Stimulated activated CD4-positive, alpha-beta T cell treated with anti-CD3 and anti-CD28 coated beads, Interleukin-15, amount 100 ng/mL, for 48 hours (primary cell): ENCODE measurements around the gene VASN.

Experiments
- DNase-seq, 2 donors: peaks; one replicate each; pipeline ENCODE4 v3.0.0-alpha.2; 2020; ENCODE audit warnings: low read depth in 2 of 2

The VASN gene

DNA sequence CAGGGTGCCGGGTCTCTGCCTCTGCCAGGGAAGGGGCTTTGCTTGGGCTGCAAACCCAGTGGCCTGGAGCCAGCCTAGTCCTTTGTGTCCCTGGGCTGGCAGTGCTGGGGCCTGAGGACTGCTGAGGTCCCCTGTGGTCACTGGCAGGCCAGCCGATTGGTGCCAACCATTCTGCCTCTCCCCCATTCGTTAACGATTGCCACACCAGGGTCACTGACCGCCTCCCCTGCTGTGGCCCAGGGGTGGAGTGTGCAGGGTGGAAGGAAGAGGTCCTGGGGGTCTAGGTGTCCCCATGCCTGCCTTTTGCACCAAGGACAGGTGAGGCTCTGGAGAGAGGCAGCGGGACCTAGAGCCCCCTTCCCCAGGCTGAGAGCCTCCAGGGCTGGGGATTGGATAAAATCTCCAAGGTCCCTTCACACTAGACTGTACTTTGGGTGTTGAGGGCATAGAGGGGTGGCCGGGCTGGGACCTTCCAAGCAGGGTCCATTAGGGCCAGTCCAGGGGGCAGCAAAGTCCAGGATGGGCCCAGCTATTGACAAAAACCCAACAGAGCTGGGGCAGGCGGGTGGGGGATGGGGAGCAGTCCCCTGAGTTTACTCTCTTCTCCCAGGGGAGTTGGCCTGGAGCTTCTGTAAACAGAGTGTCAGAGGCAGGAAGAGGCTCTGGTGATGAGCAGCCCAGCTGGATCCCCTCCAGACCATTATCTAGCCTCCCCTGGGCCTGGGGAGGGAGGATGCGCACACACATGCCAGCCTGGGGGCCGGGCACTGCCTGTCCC lies 1.1 kb downstream of the VASN start:
- no peak for DNase-seq

DNA sequence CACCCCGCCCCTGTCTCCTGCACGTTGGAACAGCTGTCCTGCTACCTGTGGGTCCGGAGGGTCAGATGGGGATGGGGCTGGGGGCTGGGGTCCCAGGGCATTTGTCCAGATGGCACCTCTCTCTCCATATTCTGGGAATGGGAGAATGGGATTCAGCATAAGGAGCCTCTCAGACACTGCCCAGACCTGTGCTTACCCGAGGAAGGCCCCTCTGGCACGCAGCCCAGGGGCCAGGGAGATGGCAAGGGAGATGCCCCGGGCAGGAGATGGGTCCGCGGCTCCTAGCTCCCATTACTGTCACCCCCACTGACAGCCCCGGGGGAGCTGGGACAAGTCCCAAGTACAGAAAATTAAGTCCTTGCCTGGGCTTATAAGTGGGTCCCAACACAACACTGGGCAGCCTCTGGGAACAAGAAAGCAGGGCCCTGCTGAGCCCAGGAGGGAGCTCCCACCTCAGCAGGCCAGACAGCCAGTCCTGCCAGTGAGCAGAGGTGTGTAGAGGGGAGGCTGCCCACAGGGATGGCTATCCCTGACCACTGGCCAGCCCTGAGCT lies 1.8 kb downstream of the VASN start:
- DNase-seq = no peak

DNA sequence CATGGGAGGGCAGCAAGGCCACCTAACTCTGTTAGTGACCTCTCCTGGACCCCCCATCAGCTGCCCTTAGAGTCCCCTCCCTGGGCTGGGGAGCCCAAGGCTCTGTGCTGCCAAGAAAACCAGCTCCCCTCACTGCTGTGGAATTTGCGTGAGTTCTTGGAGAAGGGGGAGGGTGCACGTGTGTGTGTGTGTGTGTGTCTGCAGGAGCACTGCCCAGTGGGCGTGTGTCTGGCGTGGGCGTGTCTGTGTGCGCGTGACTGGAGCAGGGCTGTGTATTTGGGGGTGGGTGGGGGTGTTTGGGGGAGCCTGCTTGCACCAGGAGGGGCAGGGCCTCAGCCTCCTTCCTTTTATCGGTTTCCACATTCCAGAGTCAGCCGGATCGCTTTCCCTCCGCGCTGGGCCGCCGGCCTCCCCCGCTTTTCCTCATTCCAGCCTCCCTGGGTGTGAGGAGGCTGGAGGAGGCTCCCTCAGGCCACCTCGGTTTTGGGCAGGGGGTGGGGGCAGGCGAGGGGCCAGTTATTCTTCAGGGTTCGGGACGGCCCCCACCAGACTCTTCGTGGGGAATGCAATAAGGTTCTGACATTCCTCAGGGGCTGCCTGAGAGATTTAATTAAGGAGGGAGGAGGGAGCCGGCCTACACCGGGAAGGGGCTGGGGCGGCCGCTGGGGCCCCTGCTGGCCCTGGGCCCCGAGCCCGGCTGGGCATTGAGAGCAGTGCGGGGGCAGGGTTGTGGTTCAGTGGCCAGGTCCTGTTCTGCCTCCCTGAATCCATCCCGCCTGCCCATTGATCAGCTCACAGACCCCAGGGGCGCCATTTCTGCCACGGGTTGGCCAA lies 2.5 kb downstream of the VASN start:
- DNase-seq = no peak

DNA sequence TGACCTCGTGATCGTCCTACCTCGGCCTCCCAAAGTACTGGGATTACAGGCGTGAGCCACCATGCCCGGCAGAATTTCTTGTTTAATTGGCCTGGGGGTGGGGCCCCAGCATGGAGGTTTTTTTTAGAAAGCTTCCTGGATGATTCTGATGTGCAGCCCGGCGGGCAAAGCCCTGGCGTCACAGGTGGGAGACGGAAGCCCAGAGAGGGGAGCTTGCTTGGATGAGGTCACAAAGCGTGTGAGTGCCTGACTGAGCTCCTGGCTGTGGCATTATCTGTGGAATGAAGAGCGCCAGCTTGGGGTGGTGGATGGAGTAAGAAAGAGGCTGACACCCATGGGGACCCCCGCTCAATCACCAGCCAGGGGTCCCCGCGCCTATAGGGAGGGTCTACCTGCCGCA lies 4.1 kb downstream of the VASN start:
- no peak for DNase-seq

DNA sequence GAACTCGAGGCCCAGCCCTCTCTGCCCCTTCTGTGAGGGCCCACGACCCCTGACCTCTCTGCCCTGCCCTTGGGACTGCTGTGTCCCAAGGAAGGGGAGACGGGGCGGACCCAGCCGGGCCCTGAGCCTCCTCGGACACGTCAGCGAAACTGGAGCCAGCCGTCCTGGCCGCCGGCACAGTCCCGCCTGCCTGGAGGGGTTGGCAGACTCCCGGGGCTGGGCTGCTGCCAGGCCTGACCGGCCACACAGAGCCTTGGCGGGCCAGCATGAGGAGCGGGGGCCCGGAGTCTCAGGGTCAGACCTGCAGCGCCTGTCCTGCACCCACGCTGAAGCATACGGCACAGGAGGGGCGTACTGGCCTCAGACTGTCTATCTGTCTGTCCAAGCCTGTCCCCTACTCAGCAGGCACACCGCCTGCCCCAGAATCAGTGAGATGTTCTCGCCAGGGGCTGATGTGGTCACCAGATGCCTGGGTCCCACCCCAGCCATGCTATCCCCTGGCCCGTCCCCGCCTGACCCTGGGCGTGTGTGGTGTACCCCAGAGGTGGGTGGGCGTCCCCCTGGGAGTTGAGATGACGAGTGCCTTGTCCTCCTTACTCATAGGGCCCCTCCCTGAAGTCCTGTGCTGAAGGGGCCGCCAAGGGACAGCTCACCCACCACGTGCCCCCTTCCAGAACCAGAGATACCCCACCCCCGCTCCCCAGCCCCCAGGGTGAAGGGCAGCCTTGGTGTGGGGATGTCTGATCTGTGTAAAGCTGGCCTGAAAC lies 4.7 kb downstream of the VASN start:
- no peak for DNase-seq

DNA sequence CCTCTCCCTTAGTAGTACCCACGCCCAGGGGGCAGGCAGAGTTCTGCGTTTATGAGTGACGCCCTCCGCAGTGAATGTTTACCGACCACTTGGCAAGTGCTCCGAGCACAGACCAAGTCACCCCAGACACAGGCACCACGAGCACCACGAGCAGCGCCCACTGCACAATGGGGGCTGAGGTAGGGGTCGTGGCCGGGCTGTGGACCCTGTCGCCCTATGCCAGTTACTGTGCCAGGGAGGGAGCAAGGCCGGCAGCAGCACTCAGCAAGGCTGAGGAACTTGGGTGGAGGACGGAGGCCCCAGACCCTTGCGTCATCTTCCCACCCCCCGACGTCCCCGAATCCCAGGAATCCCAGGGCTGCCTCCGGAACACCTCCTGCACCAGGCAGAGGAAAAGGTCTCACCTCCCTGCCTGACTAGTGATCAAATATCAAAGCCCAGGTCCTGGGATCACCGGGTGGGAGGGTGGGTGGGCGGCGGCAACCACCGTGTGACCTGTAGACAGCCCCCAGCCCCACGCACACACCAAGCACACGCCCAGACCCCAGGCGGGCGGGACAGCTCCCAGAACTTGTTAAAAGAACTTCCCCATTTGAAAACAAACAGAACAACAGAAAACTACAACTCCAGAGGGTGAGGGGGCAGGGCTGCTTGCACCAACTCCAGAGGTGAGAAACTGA lies 5.4 kb downstream of the VASN start:
- DNase-seq = no peak

DNA sequence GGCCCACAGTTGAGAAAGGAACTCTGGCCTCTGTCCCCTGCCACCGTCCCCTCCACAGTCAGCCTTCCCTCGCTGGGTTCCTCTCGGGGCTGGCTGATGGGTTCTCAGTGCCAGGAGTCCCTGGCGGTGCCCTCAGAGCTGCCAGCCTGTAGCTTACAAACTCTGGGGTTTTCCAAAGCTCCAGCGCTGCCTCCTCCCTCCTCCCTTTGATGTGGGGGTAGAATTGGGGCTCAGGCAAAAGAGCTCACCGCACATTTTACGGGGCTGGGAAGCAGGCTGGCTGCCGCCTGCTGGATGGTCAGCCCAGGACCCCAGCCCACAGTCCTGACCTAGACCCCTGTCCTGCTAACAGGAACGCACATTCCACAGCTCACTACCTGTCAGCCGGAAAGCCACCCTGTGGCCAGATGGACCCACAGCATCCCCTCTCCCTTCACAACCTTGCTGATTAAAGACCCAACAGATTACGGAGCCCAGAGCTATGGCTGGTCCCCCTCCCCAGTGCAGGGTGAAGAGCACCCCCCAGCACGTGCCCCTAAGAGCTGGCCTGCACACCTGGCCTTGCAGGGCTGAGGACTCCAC lies 6.0 kb downstream of the VASN start:
- DNase-seq = no peak

DNA sequence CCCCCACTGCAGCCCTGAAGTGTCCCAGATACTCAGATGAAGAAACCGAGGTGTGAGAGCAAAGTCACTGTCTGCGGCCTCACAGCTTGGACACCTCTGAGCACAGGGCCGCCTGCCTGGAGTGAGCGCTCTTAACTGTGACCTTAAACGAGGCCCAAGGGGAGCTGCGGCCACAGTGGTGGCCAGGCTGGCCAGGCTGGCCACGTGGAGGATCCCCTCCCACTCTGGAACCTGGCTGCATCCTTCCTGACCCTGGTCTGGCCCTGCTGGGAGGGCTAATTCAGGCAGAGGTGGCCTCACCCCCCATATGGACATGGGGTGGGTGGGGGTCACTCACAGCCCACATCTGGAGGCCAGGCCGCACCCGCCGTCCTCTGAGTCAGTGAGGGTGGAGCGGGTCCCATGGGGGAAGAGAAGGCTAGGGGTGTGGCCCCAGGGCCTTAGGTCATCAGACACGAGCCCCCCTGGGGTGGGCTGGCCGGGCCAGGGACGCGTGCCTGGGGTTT lies 6.6 kb downstream of the VASN start:
- no peak for DNase-seq

DNA sequence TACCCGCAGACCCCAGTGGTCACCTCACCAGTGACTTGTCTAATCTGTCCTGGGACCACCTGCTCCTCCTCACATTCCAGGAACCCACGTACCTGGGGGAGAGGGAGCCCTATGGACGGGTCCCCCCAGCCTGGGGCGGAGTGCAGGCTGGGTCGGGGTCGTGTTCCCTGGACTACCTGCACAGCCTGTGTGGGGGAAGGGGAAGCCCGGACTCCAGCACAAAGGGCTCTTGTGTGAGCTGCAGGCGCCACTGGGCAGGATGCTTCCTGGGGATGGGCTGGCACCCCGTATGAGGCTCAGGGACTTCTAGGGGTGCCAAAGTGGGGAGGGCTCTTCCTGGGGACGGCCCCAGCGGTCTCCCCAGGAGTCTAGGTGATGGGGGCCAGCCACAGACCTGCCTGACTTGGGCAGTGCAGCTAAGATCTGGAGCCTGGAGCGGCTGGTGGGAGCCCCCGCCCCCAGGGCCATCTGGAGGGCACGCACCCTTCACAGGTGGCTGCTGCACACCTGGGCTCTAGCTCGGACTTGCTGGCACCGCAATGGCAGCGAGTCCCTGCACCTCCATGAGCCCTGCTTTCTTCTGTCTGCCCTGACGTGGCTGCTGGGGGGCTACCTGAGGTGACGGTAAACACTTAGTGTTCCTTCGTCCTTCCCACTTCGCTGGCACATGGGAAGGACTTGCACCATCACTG lies 7.5 kb downstream of the VASN start:
- DNase-seq = no peak

DNA sequence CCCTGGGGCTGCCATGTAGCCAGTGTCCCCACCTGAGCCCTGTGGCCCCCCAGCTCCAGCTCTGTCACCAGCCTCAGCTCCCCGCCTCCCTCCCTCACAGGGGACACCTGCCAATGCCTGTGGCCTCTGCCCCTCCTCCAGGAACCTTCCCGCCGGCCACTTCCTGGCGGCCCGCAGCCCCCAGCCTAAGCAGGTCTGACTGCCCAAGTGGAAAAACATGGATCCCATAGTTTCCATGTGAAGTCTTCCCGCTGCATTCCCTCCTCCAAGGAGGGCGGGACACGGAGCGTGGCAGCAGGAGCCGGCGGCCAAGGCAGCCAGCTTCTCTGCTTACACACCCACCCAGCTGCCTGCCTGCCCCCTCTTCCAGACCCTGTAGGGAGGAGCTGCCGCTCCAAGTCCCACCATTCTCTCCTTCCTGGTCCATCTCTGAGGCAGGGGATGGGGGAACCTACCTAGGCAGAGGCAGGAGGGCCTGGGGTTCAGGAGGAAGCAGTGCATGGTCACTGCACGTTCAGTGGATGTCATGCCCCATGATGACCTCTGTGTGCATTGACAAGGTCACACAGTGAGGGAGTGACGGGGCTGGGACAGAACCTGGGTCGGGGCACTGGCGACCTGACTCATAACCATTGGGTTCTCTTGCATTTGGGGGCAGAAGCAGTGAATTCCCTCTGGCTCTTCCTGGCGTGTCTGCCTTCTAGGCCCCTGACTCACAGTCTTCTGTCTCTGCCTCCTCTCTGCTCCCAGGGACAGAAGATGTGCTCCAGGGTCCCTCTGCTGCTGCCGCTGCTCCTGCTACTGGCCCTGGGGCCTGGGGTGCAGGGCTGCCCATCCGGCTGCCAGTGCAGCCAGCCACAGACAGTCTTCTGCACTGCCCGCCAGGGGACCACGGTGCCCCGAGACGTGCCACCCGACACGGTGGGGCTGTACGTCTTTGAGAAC lies 8.7 kb downstream of the VASN start:
- no peak for DNase-seq

DNA sequence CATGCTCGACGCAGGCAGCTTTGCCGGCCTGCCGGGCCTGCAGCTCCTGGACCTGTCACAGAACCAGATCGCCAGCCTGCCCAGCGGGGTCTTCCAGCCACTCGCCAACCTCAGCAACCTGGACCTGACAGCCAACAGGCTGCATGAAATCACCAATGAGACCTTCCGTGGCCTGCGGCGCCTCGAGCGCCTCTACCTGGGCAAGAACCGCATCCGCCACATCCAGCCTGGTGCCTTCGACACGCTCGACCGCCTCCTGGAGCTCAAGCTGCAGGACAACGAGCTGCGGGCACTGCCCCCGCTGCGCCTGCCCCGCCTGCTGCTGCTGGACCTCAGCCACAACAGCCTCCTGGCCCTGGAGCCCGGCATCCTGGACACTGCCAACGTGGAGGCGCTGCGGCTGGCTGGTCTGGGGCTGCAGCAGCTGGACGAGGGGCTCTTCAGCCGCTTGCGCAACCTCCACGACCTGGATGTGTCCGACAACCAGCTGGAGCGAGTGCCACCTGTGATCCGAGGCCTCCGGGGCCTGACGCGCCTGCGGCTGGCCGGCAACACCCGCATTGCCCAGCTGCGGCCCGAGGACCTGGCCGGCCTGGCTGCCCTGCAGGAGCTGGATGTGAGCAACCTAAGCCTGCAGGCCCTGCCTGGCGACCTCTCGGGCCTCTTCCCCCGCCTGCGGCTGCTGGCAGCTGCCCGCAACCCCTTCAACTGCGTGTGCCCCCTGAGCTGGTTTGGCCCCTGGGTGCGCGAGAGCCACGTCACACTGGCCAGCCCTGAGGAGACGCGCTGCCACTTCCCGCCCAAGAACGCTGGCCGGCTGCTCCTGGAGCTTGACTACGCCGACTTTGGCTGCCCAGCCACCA lies 9.7 kb downstream of the VASN start:
- DNase-seq = no peak

DNA sequence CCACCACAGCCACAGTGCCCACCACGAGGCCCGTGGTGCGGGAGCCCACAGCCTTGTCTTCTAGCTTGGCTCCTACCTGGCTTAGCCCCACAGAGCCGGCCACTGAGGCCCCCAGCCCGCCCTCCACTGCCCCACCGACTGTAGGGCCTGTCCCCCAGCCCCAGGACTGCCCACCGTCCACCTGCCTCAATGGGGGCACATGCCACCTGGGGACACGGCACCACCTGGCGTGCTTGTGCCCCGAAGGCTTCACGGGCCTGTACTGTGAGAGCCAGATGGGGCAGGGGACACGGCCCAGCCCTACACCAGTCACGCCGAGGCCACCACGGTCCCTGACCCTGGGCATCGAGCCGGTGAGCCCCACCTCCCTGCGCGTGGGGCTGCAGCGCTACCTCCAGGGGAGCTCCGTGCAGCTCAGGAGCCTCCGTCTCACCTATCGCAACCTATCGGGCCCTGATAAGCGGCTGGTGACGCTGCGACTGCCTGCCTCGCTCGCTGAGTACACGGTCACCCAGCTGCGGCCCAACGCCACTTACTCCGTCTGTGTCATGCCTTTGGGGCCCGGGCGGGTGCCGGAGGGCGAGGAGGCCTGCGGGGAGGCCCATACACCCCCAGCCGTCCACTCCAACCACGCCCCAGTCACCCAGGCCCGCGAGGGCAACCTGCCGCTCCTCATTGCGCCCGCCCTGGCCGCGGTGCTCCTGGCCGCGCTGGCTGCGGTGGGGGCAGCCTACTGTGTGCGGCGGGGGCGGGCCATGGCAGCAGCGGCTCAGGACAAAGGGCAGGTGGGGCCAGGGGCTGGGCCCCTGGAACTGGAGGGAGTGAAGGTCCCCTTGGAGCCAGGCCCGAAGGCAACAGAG lies 10.5 kb downstream of the VASN start:
- no peak for DNase-seq

DNA sequence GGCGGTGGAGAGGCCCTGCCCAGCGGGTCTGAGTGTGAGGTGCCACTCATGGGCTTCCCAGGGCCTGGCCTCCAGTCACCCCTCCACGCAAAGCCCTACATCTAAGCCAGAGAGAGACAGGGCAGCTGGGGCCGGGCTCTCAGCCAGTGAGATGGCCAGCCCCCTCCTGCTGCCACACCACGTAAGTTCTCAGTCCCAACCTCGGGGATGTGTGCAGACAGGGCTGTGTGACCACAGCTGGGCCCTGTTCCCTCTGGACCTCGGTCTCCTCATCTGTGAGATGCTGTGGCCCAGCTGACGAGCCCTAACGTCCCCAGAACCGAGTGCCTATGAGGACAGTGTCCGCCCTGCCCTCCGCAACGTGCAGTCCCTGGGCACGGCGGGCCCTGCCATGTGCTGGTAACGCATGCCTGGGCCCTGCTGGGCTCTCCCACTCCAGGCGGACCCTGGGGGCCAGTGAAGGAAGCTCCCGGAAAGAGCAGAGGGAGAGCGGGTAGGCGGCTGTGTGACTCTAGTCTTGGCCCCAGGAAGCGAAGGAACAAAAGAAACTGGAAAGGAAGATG lies 11.2 kb downstream of the VASN start:
- DNase-seq = no peak

DNA sequence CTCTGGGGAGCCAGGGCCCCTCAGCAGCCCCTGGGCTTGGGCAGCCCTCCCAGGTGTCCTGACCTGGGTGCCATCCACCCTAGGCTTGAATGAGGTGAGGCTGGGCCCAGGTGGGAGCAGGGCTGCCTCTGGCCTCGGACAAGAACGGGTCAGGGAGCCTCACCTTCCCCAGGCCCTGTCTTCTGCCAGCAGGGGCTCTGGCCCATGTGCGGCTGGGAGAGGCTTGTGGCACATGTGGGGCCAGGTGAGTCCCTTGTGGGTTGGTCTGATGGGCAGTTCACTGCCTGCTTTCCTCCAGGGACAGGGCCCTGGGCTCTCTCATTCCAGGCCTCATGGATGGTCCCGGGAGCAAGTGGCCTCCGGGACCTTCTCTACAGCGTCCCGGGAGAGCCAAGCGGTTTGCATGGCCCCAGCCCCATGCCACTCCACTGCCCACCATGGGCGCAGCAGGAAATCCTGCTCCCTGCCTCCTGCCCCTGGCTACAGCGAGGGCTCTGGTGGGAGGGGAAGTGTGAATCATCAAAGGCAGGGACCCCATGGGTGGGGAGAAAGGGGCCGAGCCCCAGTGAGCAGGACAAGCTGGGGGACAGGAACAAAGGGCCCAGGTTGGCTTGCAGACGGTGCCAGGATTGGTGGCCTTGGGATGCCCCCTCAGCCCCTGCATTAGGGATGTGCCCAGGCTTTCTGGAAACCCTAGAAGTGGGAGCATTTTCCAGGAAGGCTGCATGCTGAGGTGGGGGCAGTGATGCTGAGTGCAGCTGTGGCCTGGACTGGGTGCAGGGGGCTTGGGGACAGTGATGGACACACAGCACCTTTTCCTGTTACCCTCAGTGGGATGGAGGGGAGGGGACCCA lies 12.2 kb downstream of the VASN start:
- DNase-seq = no peak

DNA sequence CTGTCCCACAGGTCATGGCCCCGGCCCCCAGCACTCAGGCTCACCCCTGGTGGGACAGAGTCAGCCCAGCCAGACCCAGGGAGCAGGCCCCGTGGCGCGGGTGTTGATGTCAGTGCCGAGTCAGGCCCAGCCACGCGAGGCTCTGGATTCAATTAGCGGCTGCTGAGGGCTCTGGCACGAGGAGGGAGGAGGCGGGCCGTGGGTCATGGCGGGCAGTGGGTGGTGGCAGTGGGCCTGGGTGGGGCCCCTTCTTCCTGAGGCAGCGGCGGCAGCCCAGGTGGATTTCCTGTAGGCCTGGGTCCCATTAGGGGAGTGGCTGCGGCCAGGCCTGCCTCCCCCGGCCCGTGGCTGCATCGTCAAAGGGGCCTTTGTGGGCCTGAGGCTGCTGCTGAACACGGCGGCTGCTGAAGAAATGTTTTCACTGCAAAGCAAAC lies 12.9 kb downstream of the VASN start:
- DNase-seq = no peak
